GM23338 (cell line): ENCODE measurements around the gene PPP1R10. TPM values are rescaled to one million over a fixed set of nuclear protein-coding genes. Genes with fewer than 3 reads are reported as not detected.

ENCODE experiments used
- ATAC-seq: fragments of 200-7000 bp; cut with Tn5 transposase; 3 replicates; pipeline ENCODE4 v1.9.1; 2020
- DNase-seq: peaks from one replicate; pipeline ENCODE4 v3.0.0-alpha.2; 2015; ENCODE audit warnings: low spot score
- H2AFZ ChIP-seq: fragments of 200-600 bp; sonication (generic); 2 replicates; pipeline ENCODE4 v1.8.0; 2016; ENCODE audit warnings: antibody characterized with exemption, mild to moderate bottlenecking, moderate library complexity
- H3F3A ChIP-seq: fragments of 200-600 bp; sonication (generic); replicated peaks from 2 replicates; pipeline ENCODE4 v1.8.0; 2017; ENCODE audit warnings: antibody characterized with exemption, mixed run types, low read depth
- H3K27ac ChIP-seq: fragments of 200-600 bp; sonication (generic); 2 replicates; pipeline ENCODE4 v1.6.1; 2016; ENCODE audit warnings: low read depth
- H3K27me3 ChIP-seq: fragments of 200-600 bp; sonication (generic); 2 replicates; pipeline ENCODE4 v1.8.0; 2016; ENCODE audit warnings: mild to moderate bottlenecking, mixed run types, moderate library complexity; ENCODE audit not compliant: insufficient read depth
- H3K36me3 ChIP-seq: fragments of 200-600 bp; sonication (generic); 2 replicates; pipeline ENCODE4 v1.8.0; 2016; ENCODE audit warnings: mild to moderate bottlenecking; ENCODE audit not compliant: insufficient read depth
- H3K4me1 ChIP-seq: fragments of 200-600 bp; sonication (generic); 2 replicates; pipeline ENCODE4 v1.8.0; 2016; ENCODE audit warnings: mild to moderate bottlenecking, moderate library complexity; ENCODE audit not compliant: insufficient read depth
- H3K4me2 ChIP-seq: fragments of 200-600 bp; sonication (generic); 2 replicates; pipeline ENCODE4 v1.7.1; 2017; ENCODE audit warnings: mixed run types
- H3K4me3 ChIP-seq: fragments of 200-600 bp; sonication (generic); 2 replicates; pipeline ENCODE4 v1.6.1; 2016; ENCODE audit warnings: mixed run types
- H3K79me2 ChIP-seq: fragments of 200-600 bp; sonication (generic); replicated peaks from 2 replicates; pipeline ENCODE4 v1.8.0; 2017; ENCODE audit warnings: mild to moderate bottlenecking; ENCODE audit not compliant: insufficient read depth
- H3K9me2 ChIP-seq: fragments of 200-600 bp; sonication (generic); 2 replicates; pipeline ENCODE4 v1.8.0; 2017; ENCODE audit not compliant: insufficient read depth
- H4K20me1 ChIP-seq: fragments of 200-600 bp; sonication (generic); replicated peaks from 2 replicates; pipeline ENCODE4 v1.8.0; 2017; ENCODE audit warnings: mild to moderate bottlenecking; ENCODE audit not compliant: insufficient read depth
- H3K27ac Mint-ChIP-seq: 2 replicates; pipeline ENCODE4 v1.8.0; 2020; ENCODE audit warnings: inconsistent platforms, mild to moderate bottlenecking, moderate library complexity, mixed read lengths
- H3K27me3 Mint-ChIP-seq: 3 replicates; pipeline ENCODE4 v1.8.0; 2022; ENCODE audit warnings: low read depth, mild to moderate bottlenecking, moderate library complexity, mixed read lengths, inconsistent platforms; ENCODE audit not compliant: insufficient read depth, poor library complexity
- H3K36me3 Mint-ChIP-seq: 3 replicates; pipeline ENCODE4 v1.8.0; 2021; ENCODE audit warnings: low read depth, mild to moderate bottlenecking, inconsistent platforms, moderate library complexity, mixed read lengths
- H3K4me1 Mint-ChIP-seq: 3 replicates; pipeline ENCODE4 v1.8.0; 2020; ENCODE audit warnings: mild to moderate bottlenecking, inconsistent platforms, mixed read lengths
- H3K4me3 Mint-ChIP-seq: 3 replicates; pipeline ENCODE4 v1.8.0; 2021; ENCODE audit warnings: moderate library complexity, mild to moderate bottlenecking, inconsistent platforms, mixed read lengths
- H3K9me3 Mint-ChIP-seq: 3 replicates; pipeline ENCODE4 v1.8.0; 2020; ENCODE audit warnings: moderate library complexity, mild to moderate bottlenecking, inconsistent platforms, mixed read lengths
- CREB1 ChIP-seq: fragments of 250-450 bp; sonication (Bioruptor Pico); IDR thresholded peaks from 2 replicates; pipeline ENCODE4 v1.5.0; 2020; ENCODE audit warnings: low read depth, mild to moderate bottlenecking, moderate library complexity
- EZH2 ChIP-seq: fragments of 200-600 bp; sonication (generic); IDR thresholded peaks from one replicate; pipeline ENCODE4 v1.8.0; 2017; ENCODE audit warnings: antibody characterized with exemption, mild to moderate bottlenecking, low read depth; ENCODE audit not compliant: unreplicated experiment
- JUNB ChIP-seq: IDR thresholded peaks from one replicate; pipeline ENCODE4 v1.6.1; 2016; ENCODE audit warnings: antibody characterized with exemption; ENCODE audit not compliant: unreplicated experiment
- REST ChIP-seq: IDR thresholded peaks from one replicate; pipeline ENCODE4 v1.6.1; 2018; ENCODE audit warnings: antibody characterized with exemption; ENCODE audit not compliant: unreplicated experiment
- STAT1 ChIP-seq: IDR thresholded peaks from one replicate; pipeline ENCODE4 v1.6.1; 2016; ENCODE audit warnings: antibody characterized with exemption; ENCODE audit not compliant: unreplicated experiment
- ZNF114 ChIP-seq: fragments of 250-450 bp; sonication (Bioruptor Pico); IDR thresholded peaks from 2 replicates; pipeline ENCODE4 v1.5.0; 2020; ENCODE audit warnings: mild to moderate bottlenecking, moderate library complexity
- ZNF331 ChIP-seq: fragments of 250-450 bp; sonication (Bioruptor Pico); IDR thresholded peaks from 2 replicates; pipeline ENCODE4 v1.5.0; 2020; ENCODE audit warnings: low read depth, mild to moderate bottlenecking, moderate library complexity
- polyA plus RNA-seq: library from polyadenylated mRNA; unstranded; fragments of >200 nt; fragmentation: Nextera tagmentation; extraction: Ambion mirVana; gene quantifications from 2 replicates; pipeline ENCODE4 v1.2.1, GENCODE V29; 2016
- total RNA-seq: library from RNA; depleted of rRNA; stranded (reverse); fragments of >200 nt; shearing (Covaris generic); gene quantifications from 2 replicates; pipeline ENCODE4 v1.2.3, GENCODE V29; 2014
- TF ChIP-seq, protein P1 (sequence below): fragments of 250-450 bp; sonication (Bioruptor Pico); IDR thresholded peaks from 2 replicates; pipeline ENCODE4 v1.5.0; 2020; ENCODE audit warnings: mild to moderate bottlenecking, moderate library complexity

PPP1R10 gene
- total and polyA plus RNA-seq, 2 experiments from 2014 or later: 41.3 to 42.9 TPM

DNA sequence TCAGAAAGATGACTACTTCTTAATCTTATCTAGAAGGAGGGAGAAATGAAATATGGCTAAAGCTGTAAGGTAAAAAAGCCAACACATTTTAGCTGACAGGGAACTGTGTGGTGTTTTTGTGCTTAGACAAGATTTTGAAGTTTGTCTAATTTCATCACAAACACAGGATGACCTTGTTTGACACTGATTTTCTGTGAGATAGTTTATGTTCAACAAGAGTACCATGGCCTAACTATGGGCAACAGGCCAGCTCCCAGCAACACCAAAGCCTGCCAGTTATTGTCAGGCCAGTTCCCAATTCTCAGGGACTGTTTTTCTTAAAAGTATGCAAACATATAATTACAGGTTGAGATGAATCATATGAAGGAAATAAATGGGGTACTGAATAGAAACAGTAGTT lies 51.3 kb downstream of the PPP1R10 start (continued):
- TF ChIP-seq REST: no peak

DNA sequence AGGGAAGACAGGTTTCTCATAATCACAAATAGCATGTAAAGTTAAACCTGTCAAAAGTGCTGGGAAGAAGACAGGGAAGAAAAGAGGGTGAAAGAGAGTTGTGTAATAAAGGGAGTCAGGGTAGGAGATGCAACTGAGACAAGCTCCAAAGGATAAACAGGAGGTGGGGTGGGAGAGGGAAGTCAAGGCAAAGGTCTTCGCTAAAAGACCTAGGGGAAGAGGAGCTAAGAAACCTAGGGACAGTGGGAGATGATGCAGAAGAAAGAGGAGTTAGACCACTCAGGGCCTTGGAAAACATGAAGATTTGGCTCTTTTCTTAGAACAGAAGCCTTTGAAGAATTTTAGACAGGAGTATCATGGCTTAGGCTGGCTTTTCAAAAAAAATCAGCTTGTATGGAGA lies 52.9 kb downstream of the PPP1R10 start:
- H3K4me2 ChIP-seq: no peak overlapping the region
- Mint-ChIP-seq H3K36me3 (peaks cover 36% of the 10 kb centered on the region), H3K27me3 (peaks cover 10% of the 10 kb centered on the region), H3K9me3 (no peaks in the 10 kb centered on the region), H3K4me3 (no peak overlapping the region), H3K27ac (no peak overlapping the region), H3K4me1 (no peaks in the 10 kb centered on the region)
- TF ChIP-seq ZNF331 (CRISPR knock-in tag) (no peak), EZH2 (no peak), CREB1 (CRISPR knock-in tag) (no peak), JUNB (no peak), ZNF114 (CRISPR knock-in tag) (no peak), STAT1 (no peak)
- TF ChIP-seq, protein P1, sequence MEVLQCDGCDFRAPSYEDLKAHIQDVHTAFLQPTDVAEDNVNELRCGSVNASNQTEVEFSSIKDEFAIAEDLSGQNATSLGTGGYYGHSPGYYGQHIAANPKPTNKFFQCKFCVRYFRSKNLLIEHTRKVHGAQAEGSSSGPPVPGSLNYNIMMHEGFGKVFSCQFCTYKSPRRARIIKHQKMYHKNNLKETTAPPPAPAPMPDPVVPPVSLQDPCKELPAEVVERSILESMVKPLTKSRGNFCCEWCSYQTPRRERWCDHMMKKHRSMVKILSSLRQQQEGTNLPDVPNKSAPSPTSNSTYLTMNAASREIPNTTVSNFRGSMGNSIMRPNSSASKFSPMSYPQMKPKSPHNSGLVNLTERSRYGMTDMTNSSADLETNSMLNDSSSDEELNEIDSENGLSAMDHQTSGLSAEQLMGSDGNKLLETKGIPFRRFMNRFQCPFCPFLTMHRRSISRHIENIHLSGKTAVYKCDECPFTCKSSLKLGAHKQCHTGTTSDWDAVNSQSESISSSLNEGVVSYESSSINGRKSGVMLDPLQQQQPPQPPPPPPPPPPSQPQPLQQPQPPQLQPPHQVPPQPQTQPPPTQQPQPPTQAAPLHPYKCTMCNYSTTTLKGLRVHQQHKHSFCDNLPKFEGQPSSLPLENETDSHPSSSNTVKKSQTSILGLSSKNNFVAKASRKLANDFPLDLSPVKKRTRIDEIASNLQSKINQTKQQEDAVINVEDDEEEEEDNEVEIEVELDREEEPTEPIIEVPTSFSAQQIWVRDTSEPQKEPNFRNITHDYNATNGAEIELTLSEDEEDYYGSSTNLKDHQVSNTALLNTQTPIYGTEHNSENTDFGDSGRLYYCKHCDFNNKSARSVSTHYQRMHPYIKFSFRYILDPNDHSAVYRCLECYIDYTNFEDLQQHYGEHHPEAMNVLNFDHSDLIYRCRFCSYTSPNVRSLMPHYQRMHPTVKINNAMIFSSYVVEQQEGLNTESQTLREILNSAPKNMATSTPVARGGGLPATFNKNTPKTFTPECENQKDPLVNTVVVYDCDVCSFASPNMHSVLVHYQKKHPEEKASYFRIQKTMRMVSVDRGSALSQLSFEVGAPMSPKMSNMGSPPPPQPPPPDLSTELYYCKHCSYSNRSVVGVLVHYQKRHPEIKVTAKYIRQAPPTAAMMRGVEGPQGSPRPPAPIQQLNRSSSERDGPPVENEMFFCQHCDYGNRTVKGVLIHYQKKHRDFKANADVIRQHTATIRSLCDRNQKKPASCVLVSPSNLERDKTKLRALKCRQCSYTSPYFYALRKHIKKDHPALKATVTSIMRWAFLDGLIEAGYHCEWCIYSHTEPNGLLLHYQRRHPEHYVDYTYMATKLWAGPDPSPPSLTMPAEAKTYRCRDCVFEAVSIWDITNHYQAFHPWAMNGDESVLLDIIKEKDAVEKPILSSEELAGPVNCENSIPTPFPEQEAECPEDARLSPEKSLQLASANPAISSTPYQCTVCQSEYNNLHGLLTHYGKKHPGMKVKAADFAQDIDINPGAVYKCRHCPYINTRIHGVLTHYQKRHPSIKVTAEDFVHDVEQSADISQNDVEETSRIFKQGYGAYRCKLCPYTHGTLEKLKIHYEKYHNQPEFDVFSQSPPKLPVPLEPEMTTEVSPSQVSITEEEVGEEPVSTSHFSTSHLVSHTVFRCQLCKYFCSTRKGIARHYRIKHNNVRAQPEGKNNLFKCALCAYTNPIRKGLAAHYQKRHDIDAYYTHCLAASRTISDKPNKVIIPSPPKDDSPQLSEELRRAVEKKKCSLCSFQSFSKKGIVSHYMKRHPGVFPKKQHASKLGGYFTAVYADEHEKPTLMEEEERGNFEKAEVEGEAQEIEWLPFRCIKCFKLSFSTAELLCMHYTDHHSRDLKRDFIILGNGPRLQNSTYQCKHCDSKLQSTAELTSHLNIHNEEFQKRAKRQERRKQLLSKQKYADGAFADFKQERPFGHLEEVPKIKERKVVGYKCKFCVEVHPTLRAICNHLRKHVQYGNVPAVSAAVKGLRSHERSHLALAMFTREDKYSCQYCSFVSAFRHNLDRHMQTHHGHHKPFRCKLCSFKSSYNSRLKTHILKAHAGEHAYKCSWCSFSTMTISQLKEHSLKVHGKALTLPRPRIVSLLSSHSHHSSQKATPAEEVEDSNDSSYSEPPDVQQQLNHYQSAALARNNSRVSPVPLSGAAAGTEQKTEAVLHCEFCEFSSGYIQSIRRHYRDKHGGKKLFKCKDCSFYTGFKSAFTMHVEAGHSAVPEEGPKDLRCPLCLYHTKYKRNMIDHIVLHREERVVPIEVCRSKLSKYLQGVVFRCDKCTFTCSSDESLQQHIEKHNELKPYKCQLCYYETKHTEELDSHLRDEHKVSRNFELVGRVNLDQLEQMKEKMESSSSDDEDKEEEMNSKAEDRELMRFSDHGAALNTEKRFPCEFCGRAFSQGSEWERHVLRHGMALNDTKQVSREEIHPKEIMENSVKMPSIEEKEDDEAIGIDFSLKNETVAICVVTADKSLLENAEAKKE (CRISPR knock-in tag): no peak
- no peaks in the 10 kb centered on the region for H3K4me1 ChIP-seq
- ATAC-seq (no peak), DNase-seq (no peak)
- H4K20me1 ChIP-seq: peaks cover 21% of the 10 kb centered on the region; the same call in 1 of the 2 replicates
- peaks cover 10% of the 10 kb centered on the region; the same call in 1 of the 2 replicates for H3F3A ChIP-seq
- H3K79me2 ChIP-seq: peaks cover 16% of the 10 kb centered on the region
- no peaks in the 10 kb centered on the region for H3K27me3 ChIP-seq
- H3K4me3 ChIP-seq: no peak overlapping the region
- H3K36me3 ChIP-seq: 0 out of 2 replicates have a peak, but pooled peaks cover 4% of the 10 kb centered on the region
- no peak overlapping the region for H3K27ac ChIP-seq
- H3K9me2 ChIP-seq: no peaks in the 10 kb centered on the region
- no peak overlapping the region for H2AFZ ChIP-seq
